H9 (cell line): ENCODE results near the gene CEBPG. TPM values are rescaled to one million over a fixed set of nuclear protein-coding genes. Genes with fewer than 3 reads are reported as not detected.

Experiments used
- DNase-seq: peaks from one replicate; pipeline ENCODE4 v3.0.0-alpha.2; 2017
- H2AFZ ChIP-seq: one replicate; pipeline ENCODE4 v1.6.1; 2013; ENCODE audit warnings: mild to moderate bottlenecking, low read length, control low read depth, moderate library complexity
- H2AK5ac ChIP-seq: 2 replicates; pipeline ENCODE4 v1.6.1; 2013; ENCODE audit warnings: low read length, control low read depth, mixed read lengths; ENCODE audit not compliant: insufficient read length
- H2BK120ac ChIP-seq: one replicate; pipeline ENCODE4 v1.6.1; 2013; ENCODE audit warnings: low read depth, mild to moderate bottlenecking, low read length, control low read depth, inconsistent platforms; ENCODE audit not compliant: poor library complexity, severe bottlenecking
- H2BK12ac ChIP-seq: 2 replicates; pipeline ENCODE4 v1.6.1; 2013; ENCODE audit warnings: low read length, control low read depth, mixed read lengths, low read depth; ENCODE audit not compliant: insufficient read length
- H2BK15ac ChIP-seq: 2 replicates; pipeline ENCODE4 v1.6.1; 2013; ENCODE audit warnings: low read depth, low read length, control low read depth
- H2BK20ac ChIP-seq: one replicate; pipeline ENCODE4 v1.6.1; 2013; ENCODE audit warnings: low read depth, mild to moderate bottlenecking, low read length, control low read depth, inconsistent platforms; ENCODE audit not compliant: poor library complexity, severe bottlenecking
- H2BK5ac ChIP-seq: 2 replicates; pipeline ENCODE4 v1.6.1; 2013; ENCODE audit warnings: low read length, control low read depth, mixed read lengths; ENCODE audit not compliant: insufficient read length
- H3K14ac ChIP-seq: 2 replicates; pipeline ENCODE4 v1.6.1; 2013; ENCODE audit warnings: low read length, control low read depth; ENCODE audit not compliant: insufficient read depth
- H3K18ac ChIP-seq: 2 replicates; pipeline ENCODE4 v1.6.1; 2013; ENCODE audit warnings: low read depth, mild to moderate bottlenecking, mixed read lengths, low read length, control low read depth; ENCODE audit not compliant: insufficient read length
- H3K23ac ChIP-seq: 2 replicates; pipeline ENCODE4 v1.6.1; 2013; ENCODE audit warnings: low read length, control low read depth, mixed read lengths, low read depth; ENCODE audit not compliant: insufficient read length
- H3K23me2 ChIP-seq: 2 replicates; pipeline ENCODE4 v1.6.1; 2013; ENCODE audit warnings: low read depth, mild to moderate bottlenecking, mixed read lengths, low read length, control low read depth; ENCODE audit not compliant: insufficient read length, poor library complexity, severe bottlenecking
- H3K27ac ChIP-seq: 2 replicates; pipeline ENCODE4 v1.5.1; 2013; ENCODE audit warnings: low read length, control low read depth, mixed read lengths, low read depth; ENCODE audit not compliant: insufficient read length
- H3K27me3 ChIP-seq: 2 replicates; pipeline ENCODE4 v1.6.1; 2013; ENCODE audit warnings: low read length, control low read depth, inconsistent platforms; ENCODE audit not compliant: insufficient read depth
- H3K4ac ChIP-seq: 2 replicates; pipeline ENCODE4 v1.6.1; 2013; ENCODE audit warnings: low read depth, mild to moderate bottlenecking, control low read depth, inconsistent platforms, low read length, moderate library complexity
- H3K4me1 ChIP-seq: 2 replicates; pipeline ENCODE4 v1.6.1; 2013; ENCODE audit warnings: low read length, control low read depth, inconsistent platforms; ENCODE audit not compliant: insufficient read depth
- H3K4me2 ChIP-seq: 2 replicates; pipeline ENCODE4 v1.6.1; 2013; ENCODE audit warnings: low read length, control low read depth, mixed read lengths; ENCODE audit not compliant: insufficient read length, insufficient read depth
- H3K56ac ChIP-seq: 2 replicates; pipeline ENCODE4 v1.6.1; 2013; ENCODE audit warnings: low read depth, mild to moderate bottlenecking, mixed read lengths, low read length, control low read depth; ENCODE audit not compliant: insufficient read length
- H3K79me1 ChIP-seq: 2 replicates; pipeline ENCODE4 v1.6.1; 2013; ENCODE audit warnings: low read depth, mild to moderate bottlenecking, moderate library complexity, low read length, control low read depth, inconsistent platforms; ENCODE audit not compliant: insufficient read depth, poor library complexity, severe bottlenecking
- H3K79me2 ChIP-seq: 2 replicates; pipeline ENCODE4 v1.6.1; 2013; ENCODE audit warnings: low read length, control low read depth, inconsistent platforms; ENCODE audit not compliant: insufficient read depth
- H3K9ac ChIP-seq: 2 replicates; pipeline ENCODE4 v1.6.1; 2013; ENCODE audit warnings: low read length, control low read depth, mixed read lengths; ENCODE audit not compliant: insufficient read length; ENCODE audit errors: extremely low read depth
- H3K9me3 ChIP-seq: one replicate; pipeline ENCODE4 v1.6.1; 2013; ENCODE audit warnings: low read depth, low read length, inconsistent platforms; ENCODE audit not compliant: control insufficient read depth
- H3T11ph ChIP-seq: one replicate; pipeline ENCODE4 v1.6.1; 2013; ENCODE audit warnings: mild to moderate bottlenecking, low read length, control low read depth, inconsistent platforms
- H4K20me1 ChIP-seq: one replicate; pipeline ENCODE4 v1.6.1; 2013; ENCODE audit not compliant: control insufficient read depth, insufficient read length, insufficient read depth
- H4K5ac ChIP-seq: 2 replicates; pipeline ENCODE4 v1.6.1; 2013; ENCODE audit warnings: low read depth, mild to moderate bottlenecking, mixed read lengths, low read length, control low read depth; ENCODE audit not compliant: insufficient read length
- H4K8ac ChIP-seq: replicated peaks from 2 replicates; pipeline ENCODE4 v1.6.1; 2013; ENCODE audit warnings: low read length, control low read depth, mixed read lengths, low read depth; ENCODE audit not compliant: insufficient read length
- H4K91ac ChIP-seq: 2 replicates; pipeline ENCODE4 v1.6.1; 2013; ENCODE audit warnings: low read depth, mild to moderate bottlenecking, moderate library complexity, mixed read lengths, low read length, control low read depth; ENCODE audit not compliant: insufficient read length
- H3K27ac Mint-ChIP-seq, 3 experiments: 2 replicates in 2 of 3; 3 replicates in 1 of 3; pipeline ENCODE4 v1.8.0; 2020 to 2021; ENCODE audit warnings: mixed read lengths in 3 of 3, mild to moderate bottlenecking in 1 of 3, moderate library complexity in 1 of 3
- H3K27me3 Mint-ChIP-seq: 2 replicates; pipeline ENCODE4 v1.8.0; 2021; ENCODE audit warnings: low read depth, mild to moderate bottlenecking, moderate library complexity, mixed read lengths
- H3K36me3 Mint-ChIP-seq, 3 experiments: 2 replicates in 2 of 3; 3 replicates in 1 of 3; pipeline ENCODE4 v1.8.0; 2020 to 2021; ENCODE audit warnings: low read depth in 3 of 3, mixed read lengths in 3 of 3; ENCODE audit not compliant: insufficient read depth in 1 of 3
- H3K4me1 Mint-ChIP-seq, 2 experiments: 2 replicates each; pipeline ENCODE4 v1.8.0; 2020; ENCODE audit warnings: mixed read lengths in 2 of 2
- H3K4me3 Mint-ChIP-seq, 2 experiments: 2 replicates in 1 of 2; 3 replicates in 1 of 2; pipeline ENCODE4 v1.8.0; 2020 to 2021; ENCODE audit warnings: mild to moderate bottlenecking in 2 of 2, mixed read lengths in 2 of 2, moderate library complexity in 1 of 2
- H3K9me3 Mint-ChIP-seq, 2 experiments: 2 replicates in 1 of 2; 3 replicates in 1 of 2; pipeline ENCODE4 v1.8.0; 2020; ENCODE audit warnings: mild to moderate bottlenecking in 2 of 2, mixed read lengths in 2 of 2, moderate library complexity in 1 of 2
- CTCF ChIP-seq: fragments of 200-600 bp; sonication (generic); conservative IDR thresholded peaks from 3 replicates; pipeline ENCODE4 v1.8.0; 2021; ENCODE audit warnings: antibody characterized with exemption, mild to moderate bottlenecking
- WGBS: extraction: QIAGEN DNeasy Blood & Tissue Kit; methylation state at CpG from one replicate; pipeline ENCODE4 v1.1.7; 2013; ENCODE audit warnings: missing lambda C conversion rate, low lambda C conversion rate, mixed read lengths; ENCODE audit not compliant: insufficient read length; ENCODE audit errors: extremely low coverage; 5-methylcytosine and 5-hydroxymethylcytosine counted together
- total RNA-seq: library from RNA; stranded (reverse); gene quantifications from 2 replicates; pipeline ENCODE4 v1.2.1, GENCODE V29; 2021

CEBPG gene
- total RNA-seq, 1 experiment from 2014 or later, result 33.7 TPM

- Mint-ChIP-seq H3K9me3 (no peaks in the 10 kb centered on the region), H3K27me3 (no peaks in the 10 kb centered on the region), H3K4me3 (no peak overlapping the region), H3K4me1 (peaks cover 14 to 15% of the 10 kb centered on the region in 2 experiments), H3K36me3 (peaks cover 3 to 14% (median 5%) of the 10 kb centered on the region in 3 experiments; a peak in 3 of 7 replicates), H3K27ac (no peak overlapping the region)
- Histone ChIP-seq H3K23me2 (no peaks in the 10 kb centered on the region), H4K8ac (no peak overlapping the region), H2BK5ac (no peak overlapping the region), H3K4ac (no peak overlapping the region), H3K4me2 (no peak overlapping the region), H3K27ac (no peak overlapping the region), H2AK5ac (no peak overlapping the region), H3K4me1 (no peaks in the 10 kb centered on the region), H3K9ac (no peak overlapping the region), H2BK15ac (no peak overlapping the region), H2BK120ac (no peak overlapping the region), H3K23ac (no peak overlapping the region), H3T11ph (no peak overlapping the region), H2BK20ac (no peak overlapping the region), H2AFZ (no peak overlapping the region), H2BK12ac (no peak overlapping the region), H3K18ac (no peak overlapping the region), H3K9me3 (no peaks in the 10 kb centered on the region), H3K14ac (no peak overlapping the region), H3K79me2 (peaks cover 1% of the 10 kb centered on the region; the same call in 1 of the 2 replicates), H4K20me1 (peaks cover 4% of the 10 kb centered on the region), H3K79me1 (peaks cover 4% of the 10 kb centered on the region), H4K91ac (no peak overlapping the region), H3K56ac (no peak overlapping the region), H4K5ac (no peak overlapping the region), H3K27me3 (no peaks in the 10 kb centered on the region)
- no peak for TF ChIP-seq CTCF
- WGBS, result no CpG with 5 or more reads among the region's 8 CpGs
- DNase-seq, result no peak
Measured at GRCh38 chr19:33384983-33385382, 11.5 kb downstream of the CEBPG start.
